HL-60 (cell line): Measurements from ENCODE around the gene SDF4.

ENCODE experiments used
- DNase-seq, 2 experiments: peaks; one replicate each; pipeline ENCODE4 v3.0.0-alpha.2; 2010 to 2020; ENCODE audit warnings: low read depth in 1 of 2, low spot score in 1 of 2
- H3K27ac ChIP-seq: fragments of 250-450 bp; sonication (Bioruptor Pico); replicated peaks from 2 replicates; pipeline ENCODE4 v1.5.1; 2020; ENCODE audit warnings: mild to moderate bottlenecking, moderate library complexity
- H3K27me3 ChIP-seq: fragments of 250-450 bp; sonication (Bioruptor Pico); 2 replicates; pipeline ENCODE4 v1.5.1; 2021; ENCODE audit warnings: mild to moderate bottlenecking, moderate library complexity; ENCODE audit not compliant: insufficient read depth, poor library complexity, severe bottlenecking
- H3K4me3 ChIP-seq: replicated peaks from 2 replicates; pipeline ENCODE4 v1.5.1; 2011; ENCODE audit warnings: mild to moderate bottlenecking, control low read depth, low read length; ENCODE audit not compliant: insufficient read depth
- CTCF ChIP-seq: IDR thresholded peaks from one replicate; pipeline ENCODE4 v1.5.1; 2011; ENCODE audit warnings: low read length, control low read depth, inconsistent platforms; ENCODE audit not compliant: insufficient read depth
- GABPA ChIP-seq: IDR thresholded peaks from 2 replicates; pipeline ENCODE4 v1.6.1; 2012; ENCODE audit warnings: low read depth
- POLR2AphosphoS5 ChIP-seq: IDR thresholded peaks from 2 replicates; pipeline ENCODE4 v1.6.1; 2012; ENCODE audit warnings: low read depth
- REST ChIP-seq: IDR thresholded peaks from 2 replicates; pipeline ENCODE4 v1.6.1; 2012; ENCODE audit warnings: low read depth; ENCODE audit not compliant: insufficient replicate concordance
- SPI1 ChIP-seq: IDR thresholded peaks from 2 replicates; pipeline ENCODE4 v1.6.1; 2012; ENCODE audit warnings: low read depth, mild to moderate bottlenecking, borderline replicate concordance

The SDF4 gene

GRCh38 chr1:1200876-1201810 is 30.7 kb downstream of the SDF4 start:
- H3K27me3 ChIP-seq, result peaks cover 44% of the 10 kb centered on the region
- H3K27ac ChIP-seq, result no peak overlapping the region
- no peak for TF ChIP-seq POLR2AphosphoS5
- TF ChIP-seq GABPA, result no peak
- TF ChIP-seq REST, result no peak
- TF ChIP-seq SPI1, result no peak
- TF ChIP-seq CTCF, result no peak
- no peak for DNase-seq
- H3K4me3 ChIP-seq, result no peak overlapping the region

GRCh38 chr1:1199961-1200875 is 31.6 kb downstream of the SDF4 start:
- H3K27ac ChIP-seq, result no peak overlapping the region
- TF ChIP-seq GABPA (no peak), SPI1 (no peak), REST (no peak), CTCF (no peak), POLR2AphosphoS5 (no peak)
- H3K27me3 ChIP-seq, result peaks cover 38% of the 10 kb centered on the region
- no peak overlapping the region for H3K4me3 ChIP-seq
- DNase-seq, result no peak

GRCh38 chr1:1199141-1199960 is 32.5 kb downstream of the SDF4 start:
- H3K4me3 ChIP-seq, result no peak overlapping the region
- no peak overlapping the region for H3K27ac ChIP-seq
- peaks cover 30% of the 10 kb centered on the region for H3K27me3 ChIP-seq
- TF ChIP-seq REST (no peak), SPI1 (no peak), POLR2AphosphoS5 (no peak), GABPA (no peak), CTCF (no peak)
- DNase-seq, result no peak
